ENCODE results near the gene SPSB2. TPM values are rescaled to one million over a fixed set of nuclear protein-coding genes. Genes with fewer than 3 reads are reported as not detected.

The SPSB2 gene, protein sequence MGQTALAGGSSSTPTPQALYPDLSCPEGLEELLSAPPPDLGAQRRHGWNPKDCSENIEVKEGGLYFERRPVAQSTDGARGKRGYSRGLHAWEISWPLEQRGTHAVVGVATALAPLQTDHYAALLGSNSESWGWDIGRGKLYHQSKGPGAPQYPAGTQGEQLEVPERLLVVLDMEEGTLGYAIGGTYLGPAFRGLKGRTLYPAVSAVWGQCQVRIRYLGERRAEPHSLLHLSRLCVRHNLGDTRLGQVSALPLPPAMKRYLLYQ
- 10 to 100 TPM in 4 of 7 donors, 1 to 10 TPM in 3; 7.0 to 12.9 (median 10.3) TPM for total RNA-seq
- 10 to 100 TPM; 11.3 to 17.0 (median 11.5) TPM for polyA plus RNA-seq
- long read RNA-seq, donor 1, partial matches to known transcripts, result 90 of 90 reads
- long read RNA-seq, donor 1, other reads (novel, unspliced or antisense), result 0 of 90 reads
- long read RNA-seq, donor 2, partial matches to known transcripts, result 0 of 2 reads
- long read RNA-seq, donor 2, other reads (novel, unspliced or antisense), result 0 of 2 reads

GRCh38 chr12:6873094-6874014 lies at the start of gene SPSB2:
SPSB2 (minus strand) TSS chr12:6873303; CDS start chr12:6872901, 402 bp downstream.
- DNase-seq, result peak; percentile 100
- peak within 1 kb of the TSS; percentile 77 to 99 (median 90) for H3K27ac ChIP-seq
- H3K9me3 ChIP-seq, result no peaks in the 10 kb centered on the region
- peaks cover 0 to 43% (median 20%) of the 10 kb centered on the region in 6 donors for H3K36me3 ChIP-seq
- H3K4me1 ChIP-seq, result peaks cover 28 to 68% (median 54%) of the 10 kb centered on the region in 6 donors
- 1% methylated on average over 25 to 66 of the region's 66 CpGs for WGBS, 5 donors
- TF ChIP-seq POLR2AphosphoS5 (IDR thresholded peaks at IDR 0.05) (peak; percentile 84 to 91 (median 89)), POLR2A (IDR thresholded peaks at IDR 0.05) (peak in 2 of 3 donors; percentile 47 to 66)
- TF ChIP-seq, protein P1, sequence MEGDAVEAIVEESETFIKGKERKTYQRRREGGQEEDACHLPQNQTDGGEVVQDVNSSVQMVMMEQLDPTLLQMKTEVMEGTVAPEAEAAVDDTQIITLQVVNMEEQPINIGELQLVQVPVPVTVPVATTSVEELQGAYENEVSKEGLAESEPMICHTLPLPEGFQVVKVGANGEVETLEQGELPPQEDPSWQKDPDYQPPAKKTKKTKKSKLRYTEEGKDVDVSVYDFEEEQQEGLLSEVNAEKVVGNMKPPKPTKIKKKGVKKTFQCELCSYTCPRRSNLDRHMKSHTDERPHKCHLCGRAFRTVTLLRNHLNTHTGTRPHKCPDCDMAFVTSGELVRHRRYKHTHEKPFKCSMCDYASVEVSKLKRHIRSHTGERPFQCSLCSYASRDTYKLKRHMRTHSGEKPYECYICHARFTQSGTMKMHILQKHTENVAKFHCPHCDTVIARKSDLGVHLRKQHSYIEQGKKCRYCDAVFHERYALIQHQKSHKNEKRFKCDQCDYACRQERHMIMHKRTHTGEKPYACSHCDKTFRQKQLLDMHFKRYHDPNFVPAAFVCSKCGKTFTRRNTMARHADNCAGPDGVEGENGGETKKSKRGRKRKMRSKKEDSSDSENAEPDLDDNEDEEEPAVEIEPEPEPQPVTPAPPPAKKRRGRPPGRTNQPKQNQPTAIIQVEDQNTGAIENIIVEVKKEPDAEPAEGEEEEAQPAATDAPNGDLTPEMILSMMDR (IDR thresholded peaks at IDR 0.05 in 8 of 11, conservative IDR thresholded peaks at IDR 0.05 in 3 of 11), result peak in 7 of 11 experiments; percentile 15 to 50 (median 25)
- no peaks in the 10 kb centered on the region for H3K27me3 ChIP-seq (replicated peaks in 1 of 7)
- H3K4me3 ChIP-seq, result peak within 1 kb of the TSS; percentile 71 to 97 (median 92)
- intact Hi-C loops (cut with DNase I; ENCODE audit: low total_unique reads), result no loop called here

DNA sequence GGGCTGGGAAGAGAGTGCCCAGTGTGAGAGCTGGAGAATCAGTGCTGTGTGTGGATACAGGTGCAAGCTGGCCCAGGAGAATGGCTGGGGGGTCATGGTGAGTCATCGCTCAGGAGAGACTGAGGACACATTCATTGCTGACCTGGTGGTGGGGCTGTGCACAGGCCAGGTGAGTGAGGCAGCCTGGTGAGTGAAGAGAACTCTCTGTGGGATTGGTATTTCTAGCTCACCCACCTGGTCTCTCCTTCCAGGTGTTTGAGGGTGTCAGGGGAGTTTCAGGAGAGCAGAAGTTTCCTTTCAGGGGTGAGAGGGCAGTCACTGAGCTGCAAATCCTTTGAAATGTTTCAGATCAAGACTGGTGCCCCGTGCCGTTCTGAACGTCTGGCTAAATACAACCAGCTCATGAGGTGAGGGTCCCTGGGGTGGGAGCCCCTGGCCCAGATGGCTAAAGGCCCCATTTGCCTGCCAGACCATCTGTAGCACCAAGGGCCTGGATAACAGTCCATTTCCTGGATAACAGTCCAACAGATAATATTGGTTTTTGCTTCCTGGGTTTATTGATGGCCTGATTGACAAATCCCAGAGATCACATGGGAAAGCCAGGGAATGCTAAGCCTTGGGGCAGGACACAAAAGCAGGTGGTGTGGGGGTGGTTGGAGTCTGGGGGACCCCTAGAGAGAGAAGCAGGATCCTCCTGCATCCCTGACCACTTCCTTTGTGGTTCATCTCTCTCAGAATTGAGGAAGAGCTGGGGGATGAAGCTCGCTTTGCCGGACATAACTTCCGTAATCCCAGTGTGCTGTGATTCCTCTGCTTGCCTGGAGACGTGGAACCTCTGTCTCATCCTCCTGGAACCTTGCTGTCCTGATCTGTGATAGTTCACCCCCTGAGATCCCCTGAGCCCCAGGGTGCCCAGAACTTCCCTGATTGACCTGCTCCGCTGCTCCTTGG lies 49.2 kb upstream of the SPSB2 start:
- Histone ChIP-seq H3K36me3 (peaks cover 0 to 19% (median 3%) of the 10 kb centered on the region in 6 donors), H3K27ac (peak overlapping the region in 6 of 8 donors; percentile 5 to 95 (median 56)), H3K9me3 (no peaks in the 10 kb centered on the region), H3K27me3 (replicated peaks in 1 of 7) (peaks cover 0 to 7% (median 0%) of the 10 kb centered on the region in 7 donors), H3K4me1 (peaks cover 5 to 59% (median 55%) of the 10 kb centered on the region in 6 donors), H3K4me3 (peak overlapping the region in 1 of 8 donors; percentile 8)
- intact Hi-C loops (cut with DNase I; ENCODE audit: low total_unique reads), result no loop called here
- peak; percentile 74 for DNase-seq
- TF ChIP-seq POLR2AphosphoS5 (IDR thresholded peaks at IDR 0.05), result peak in 1 of 3 donors; percentile 16
- TF ChIP-seq, protein P1 (IDR thresholded peaks at IDR 0.05 in 8 of 11, conservative IDR thresholded peaks at IDR 0.05 in 3 of 11), result no peak
- TF ChIP-seq POLR2A (IDR thresholded peaks at IDR 0.05), result no peak
- 53 to 58% (median 55%) methylated on average over 9 of the region's 9 CpGs for whole genome bisulfite sequencing, 5 donors

- WGBS, 5 donors, result 80 to 93% (median 85%) methylated on average over 7 of the region's 7 CpGs
- Histone ChIP-seq H3K9me3 (no peaks in the 10 kb centered on the region), H3K27ac (peak overlapping the region in 3 of 8 donors; percentile 55 to 95 (median 62)), H3K4me1 (peaks cover 5 to 52% (median 48%) of the 10 kb centered on the region in 6 donors), H3K27me3 (replicated peaks in 1 of 7) (no peaks in the 10 kb centered on the region), H3K4me3 (no peak overlapping the region), H3K36me3 (peaks cover 0 to 26% (median 3%) of the 10 kb centered on the region in 6 donors)
- no peak for TF ChIP-seq POLR2AphosphoS5 (IDR thresholded peaks at IDR 0.05)
- TF ChIP-seq, protein P1 (IDR thresholded peaks at IDR 0.05 in 8 of 11, conservative IDR thresholded peaks at IDR 0.05 in 3 of 11), result no peak
- TF ChIP-seq POLR2A (IDR thresholded peaks at IDR 0.05), result no peak
- DNase-seq, result peak; percentile 61
- intact Hi-C loops (cut with DNase I; ENCODE audit: low total_unique reads), result no loop called here
These were observed 48.4 kb upstream of the SPSB2 start for GRCh38 chr12:6921539-6921938.

All from spleen (tissue), 13 donors.